Common myeloid progenitor, CD34-positive (primary cell): ENCODE measurements around the gene TEX54.
A peak's percentile ranks its signal among the peaks of the same experiment; 100 is the strongest.

Experiments
- CTCF ChIA-PET: fragments of 350-600 bp; sonication (Branson Sonifier 250); formaldehyde crosslinking; loops from one replicate; lab custom pipeline; 2021; ENCODE audit warnings: antibody characterized with exemption; lab: Charles Lee
- POLR2A ChIA-PET: fragments of 350-600 bp; sonication (Branson Sonifier 250); formaldehyde crosslinking; loops from one replicate; lab custom pipeline; 2021; ENCODE audit warnings: antibody characterized with exemption; lab: Charles Lee
- DNase-seq, 3 donors: peaks; one replicate each; pipeline versions ENCODE4 v3.0.0 to v3.0.0-alpha.2; 2013
- H3K27ac ChIP-seq, 2 experiments: 1 replicate in 1 of 2; 2 replicates in 1 of 2; pipeline ENCODE4 v1.7.0; 2013; ENCODE audit warnings: inconsistent platforms in 2 of 2, low read length in 2 of 2, mild to moderate bottlenecking in 2 of 2, low read depth in 1 of 2, moderate library complexity in 1 of 2; ENCODE audit not compliant: severe bottlenecking in 2 of 2, insufficient read depth in 1 of 2, poor library complexity in 1 of 2
- H3K27me3 ChIP-seq, 5 experiments: replicated peaks in 2 of 5; 1 replicate in 3 of 5; 2 replicates in 2 of 5; pipeline versions ENCODE4 v1.6.1 to v1.7.0; 2013; ENCODE audit warnings: low read length in 4 of 5, mild to moderate bottlenecking in 2 of 5, moderate library complexity in 2 of 5, inconsistent platforms in 1 of 5; ENCODE audit not compliant: insufficient read depth in 5 of 5, control insufficient read depth in 4 of 5
- H3K36me3 ChIP-seq, 4 experiments: 1 replicate in 2 of 4; 2 replicates in 2 of 4; pipeline versions ENCODE4 v1.6.1 to v1.7.0; 2013; ENCODE audit warnings: low read length in 3 of 4, control low read depth in 1 of 4, mild to moderate bottlenecking in 1 of 4; ENCODE audit not compliant: control insufficient read depth in 4 of 4, insufficient read depth in 4 of 4
- H3K4me1 ChIP-seq, 4 experiments: 1 replicate in 3 of 4; 2 replicates in 1 of 4; pipeline versions ENCODE4 v1.6.1 to v1.7.1; 2013; ENCODE audit warnings: low read length in 3 of 4, mild to moderate bottlenecking in 3 of 4, control low read depth in 1 of 4, inconsistent platforms in 1 of 4, moderate library complexity in 1 of 4; ENCODE audit not compliant: control insufficient read depth in 4 of 4, insufficient read depth in 4 of 4; ENCODE audit errors: control extremely low read depth in 1 of 4
- H3K4me3 ChIP-seq, 7 experiments: 1 replicate in 4 of 7; 2 replicates in 3 of 7; pipeline versions ENCODE4 v1.5.1 to v1.7.0; 2013; ENCODE audit warnings: mild to moderate bottlenecking in 7 of 7, low read length in 6 of 7, moderate library complexity in 6 of 7, inconsistent platforms in 2 of 7, low read depth in 2 of 7, control low read depth in 1 of 7; ENCODE audit not compliant: insufficient read depth in 4 of 7, control insufficient read depth in 1 of 7; ENCODE audit errors: extremely low read depth in 1 of 7
- H3K9me3 ChIP-seq, 5 experiments: 1 replicate in 4 of 5; 2 replicates in 1 of 5; pipeline versions ENCODE4 v1.6.1 to v1.7.1; 2013; ENCODE audit warnings: low read length in 4 of 5, mild to moderate bottlenecking in 2 of 5, inconsistent platforms in 1 of 5, low read depth in 1 of 5, moderate library complexity in 1 of 5; ENCODE audit not compliant: control insufficient read depth in 4 of 5, insufficient read depth in 2 of 5; ENCODE audit errors: control extremely low read depth in 1 of 5
- WGBS: methylation state at CpG from one replicate; pipeline ENCODE4 v1.1.5; 2013; ENCODE audit not compliant: insufficient coverage; 5-methylcytosine and 5-hydroxymethylcytosine counted together

TEX54 gene

DNA sequence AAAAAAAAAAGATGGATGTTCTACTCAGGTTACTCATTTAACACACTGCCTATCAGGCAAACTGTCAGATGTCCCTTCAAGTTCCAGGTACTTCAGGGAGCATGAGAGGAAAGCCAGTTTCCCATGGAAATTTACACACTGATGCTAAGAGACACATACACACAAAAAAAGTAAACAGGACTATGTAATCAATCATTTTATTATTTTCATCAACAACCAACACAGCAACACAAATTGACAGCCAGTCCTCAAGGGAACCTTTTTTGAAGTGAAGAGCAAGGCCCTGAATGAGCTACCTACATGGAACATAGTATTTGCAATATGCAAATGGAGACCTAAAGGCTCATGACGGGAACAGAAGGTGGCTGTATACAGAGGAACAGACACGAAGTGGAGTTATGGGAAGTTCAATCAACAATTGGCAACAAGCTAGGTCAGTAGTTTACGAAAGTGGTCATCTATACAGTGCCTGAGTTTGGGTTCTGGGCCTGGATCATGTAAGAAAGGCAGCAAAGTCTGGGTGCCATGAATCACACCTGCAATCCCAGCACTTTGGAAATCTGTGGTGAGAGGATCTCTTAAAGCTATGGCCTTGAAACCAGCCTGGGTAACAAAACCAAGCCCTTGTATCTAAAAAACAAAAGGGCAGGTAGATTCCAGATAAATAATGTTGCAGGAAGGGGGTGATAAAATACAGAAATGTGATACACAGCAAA is 19.3 kb upstream of the TEX54 start:
- H3K4me3 ChIP-seq: peak overlapping the region in 1 of 7 experiments; percentile 89
- peaks cover 22 to 40% (median 29%) of the 10 kb centered on the region in 4 experiments for H3K4me1 ChIP-seq
- no peak overlapping the region for H3K27ac ChIP-seq
- DNase-seq: no peak
- H3K9me3 ChIP-seq: no peaks in the 10 kb centered on the region
- ChIA-PET POLR2A (interaction anchor here (9.1 kb wide), 1 partner anchor 11 kb away, joined by 121 read pairs; the partner anchor contains the start of gene WDR74), CTCF (interaction anchor here (1.0 to 2.2 kb wide), 4 partner anchors 10 to 66 kb away, joined by 3 to 9 read pairs (median 4); no protein-coding TSS in a partner anchor)
- H3K27me3 ChIP-seq: no peaks in the 10 kb centered on the region
- H3K36me3 ChIP-seq: peaks cover 12 to 37% (median 23%) of the 10 kb centered on the region in 4 experiments
- WGBS: 60% methylated on average over 3 of the region's 3 CpGs

DNA sequence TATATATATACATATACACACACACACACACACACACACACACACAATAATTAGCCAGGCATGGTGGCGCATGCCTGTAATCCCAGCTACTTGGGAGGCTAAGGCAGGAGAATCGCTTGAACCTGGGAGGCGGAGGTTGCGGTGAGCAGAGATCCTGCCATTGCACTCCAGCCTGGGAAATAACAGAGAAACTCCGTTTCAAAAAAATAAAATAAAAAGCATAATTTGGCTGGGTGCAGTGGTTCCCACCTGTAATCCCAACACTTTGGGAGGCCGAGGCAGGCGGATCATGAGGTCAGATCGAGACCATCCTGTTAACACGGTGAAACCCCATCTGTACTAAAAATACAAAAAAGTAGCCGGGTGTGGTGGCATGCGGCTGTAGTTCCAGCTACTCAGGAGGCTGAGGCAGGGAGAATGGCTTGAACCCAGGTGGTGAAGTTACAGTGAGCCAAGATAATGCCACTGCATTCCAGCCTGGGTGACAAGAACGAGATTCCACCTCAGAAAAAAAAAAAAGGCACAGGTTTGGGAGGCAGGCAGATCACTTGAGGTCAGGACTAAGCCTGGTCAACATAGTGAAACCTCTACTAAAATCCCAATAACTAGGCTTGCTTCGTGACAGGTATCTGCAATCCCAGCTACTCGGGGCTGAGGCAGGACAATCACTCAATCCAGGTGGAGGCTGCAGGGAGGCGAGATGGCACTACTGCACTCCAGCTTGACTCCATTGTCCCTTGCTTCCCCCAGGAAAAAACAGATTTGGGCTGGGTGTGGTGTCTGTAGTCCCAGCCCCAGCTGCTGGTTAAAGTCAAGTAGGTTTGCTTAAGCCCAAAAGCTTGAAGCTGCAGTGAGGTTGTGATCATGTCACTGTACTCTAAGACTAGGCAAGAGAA is 18.5 kb upstream of the TEX54 start:
- no peak overlapping the region for H3K4me3 ChIP-seq
- WGBS: 98% methylated on average over 8 of the region's 15 CpGs
- H3K36me3 ChIP-seq: peaks cover 12 to 37% (median 23%) of the 10 kb centered on the region in 4 experiments
- peaks cover 17 to 32% (median 25%) of the 10 kb centered on the region in 4 experiments for H3K4me1 ChIP-seq
- ChIA-PET CTCF (interaction anchor here (1.0 to 2.2 kb wide), 6 partner anchors 8 to 125 kb away, joined by 3 to 9 read pairs (median 3); no protein-coding TSS in a partner anchor), POLR2A (interaction anchor here (0.8 to 9.1 kb wide), 2 partner anchors 10 to 11 kb away, joined by 6 to 121 read pairs; partner anchors contain the start of gene WDR74)
- DNase-seq: no peak
- H3K27me3 ChIP-seq: no peaks in the 10 kb centered on the region
- no peaks in the 10 kb centered on the region for H3K9me3 ChIP-seq
- no peak overlapping the region for H3K27ac ChIP-seq

DNA sequence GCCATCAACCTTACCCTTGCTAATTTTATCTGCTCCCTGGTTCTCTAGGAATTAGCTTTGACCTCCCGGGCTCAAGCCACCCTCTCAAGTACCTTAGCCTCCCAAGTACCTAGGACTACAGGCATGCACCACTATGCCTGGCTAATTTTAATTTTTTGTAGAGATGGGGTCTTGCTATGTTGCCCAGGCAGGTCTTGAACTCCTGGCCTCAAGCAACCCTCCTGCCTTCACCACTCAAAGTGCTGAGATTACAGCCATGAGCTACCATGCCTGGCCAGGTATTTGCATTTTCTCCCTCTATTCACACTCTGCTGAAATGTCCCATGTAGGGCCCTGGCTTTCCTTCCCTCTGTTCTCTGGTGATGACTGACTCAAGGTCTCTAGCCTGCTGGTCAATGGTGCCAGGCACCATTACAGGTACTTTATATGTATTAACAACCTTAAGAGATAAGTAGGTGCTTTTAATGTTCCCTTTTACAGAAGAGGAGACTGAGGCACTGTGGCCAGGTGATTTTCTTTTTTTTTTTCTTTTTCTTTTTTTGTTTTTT is 15.2 kb upstream of the TEX54 start:
- DNase-seq: no peak
- Histone ChIP-seq H3K4me3 (no peak overlapping the region), H3K9me3 (no peaks in the 10 kb centered on the region), H3K36me3 (peaks cover 6 to 14% (median 10%) of the 10 kb centered on the region in 4 experiments), H3K4me1 (peaks cover 0 to 9% (median 2%) of the 10 kb centered on the region in 4 experiments), H3K27me3 (no peaks in the 10 kb centered on the region), H3K27ac (no peak overlapping the region)
- WGBS: no CpG with 5 or more reads among the region's 1 CpG
- ChIA-PET POLR2A (no interaction called here), CTCF (no interaction called here)

DNA sequence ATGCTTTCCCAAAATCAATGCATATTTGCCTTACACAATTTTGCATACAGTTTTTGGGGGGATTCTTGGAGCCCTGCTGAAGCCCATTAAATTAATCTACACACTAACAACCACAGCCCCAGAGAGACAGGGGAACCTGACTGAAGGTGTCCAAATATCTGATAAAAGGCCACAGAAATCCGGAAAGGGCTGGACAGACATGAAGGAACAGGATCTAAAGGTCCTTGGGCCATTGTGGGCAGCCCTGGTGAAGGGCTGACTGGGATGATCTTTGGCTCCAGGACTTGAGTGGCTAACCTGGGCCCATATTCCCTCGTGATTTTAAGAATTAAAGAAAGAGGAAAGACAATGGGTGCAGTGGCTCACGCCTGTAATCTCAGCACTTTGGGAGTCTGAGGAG is 13.5 kb upstream of the TEX54 start:
- Histone ChIP-seq H3K27me3 (no peaks in the 10 kb centered on the region), H3K36me3 (no peaks in the 10 kb centered on the region), H3K27ac (no peak overlapping the region), H3K4me3 (no peak overlapping the region), H3K4me1 (peaks cover 0 to 12% (median 10%) of the 10 kb centered on the region in 4 experiments), H3K9me3 (no peaks in the 10 kb centered on the region)
- ChIA-PET POLR2A (interaction anchor here (0.9 kb wide), 1 partner anchor 8 kb away, joined by 3 read pairs; no protein-coding TSS in a partner anchor), CTCF (no interaction called here)
- WGBS: 96% methylated on average over 2 of the region's 3 CpGs
- DNase-seq: no peak

DNA sequence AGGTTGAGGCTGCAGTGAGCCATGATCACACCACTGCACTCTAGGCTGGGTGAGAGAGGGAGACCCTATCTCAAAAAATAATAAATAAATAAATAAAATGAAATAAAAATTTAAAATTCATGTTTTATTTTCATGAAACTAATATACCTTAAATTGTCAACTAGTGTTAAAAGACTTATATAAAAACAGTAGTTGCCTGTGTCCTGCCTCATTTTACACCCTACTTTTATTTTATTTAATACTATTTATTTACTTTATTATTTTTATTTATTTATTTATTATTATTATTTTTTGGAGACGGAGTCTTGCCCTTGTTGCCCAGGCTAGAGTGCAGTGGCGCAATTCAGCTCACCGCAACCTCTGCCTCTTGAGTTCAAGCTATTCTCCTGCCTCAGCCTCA is 11.5 kb upstream of the TEX54 start:
- H3K36me3 ChIP-seq: no peaks in the 10 kb centered on the region
- H3K9me3 ChIP-seq: no peaks in the 10 kb centered on the region
- H3K27ac ChIP-seq: no peak overlapping the region
- H3K4me1 ChIP-seq: peaks cover 4 to 22% (median 15%) of the 10 kb centered on the region in 4 experiments
- POLR2A ChIA-PET: interaction anchor here (1.2 kb wide), 1 partner anchor 11 kb away, joined by 5 read pairs; no protein-coding TSS in a partner anchor
- CTCF ChIA-PET: interaction anchor here (0.9 kb wide), 1 partner anchor 14 kb away, joined by 3 read pairs; no protein-coding TSS in a partner anchor
- no peak for DNase-seq
- H3K27me3 ChIP-seq: no peaks in the 10 kb centered on the region
- no peak overlapping the region for H3K4me3 ChIP-seq
- 100% methylated on average over 3 of the region's 3 CpGs for WGBS

DNA sequence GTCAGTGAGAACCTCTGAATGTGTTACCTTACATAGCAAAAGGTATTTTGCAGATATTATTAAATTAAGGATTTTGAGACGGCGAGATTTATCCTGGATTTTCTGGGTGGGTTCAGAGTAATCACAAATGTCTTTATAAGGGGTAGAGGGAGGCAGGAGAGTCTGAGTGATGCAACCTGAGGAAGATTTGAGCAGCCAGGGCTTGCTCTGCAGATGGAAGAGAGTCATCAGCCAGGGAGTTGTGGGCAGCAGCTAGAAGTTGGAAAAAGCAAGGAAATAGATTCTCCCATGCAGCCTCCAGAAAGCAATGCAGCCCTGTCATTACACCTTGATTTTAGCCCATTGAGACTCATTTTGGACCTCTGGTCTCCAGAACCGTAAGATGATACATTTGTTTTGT is 10.8 kb upstream of the TEX54 start:
- ChIA-PET POLR2A (interaction anchor here (4.9 kb wide), 1 partner anchor 11 kb away, joined by 121 read pairs; no protein-coding TSS in a partner anchor), CTCF (interaction anchor here (1.2 to 1.3 kb wide), 2 partner anchors 7 to 18 kb away, joined by 3 read pairs; no protein-coding TSS in a partner anchor)
- WGBS: 95% methylated on average over 3 of the region's 3 CpGs
- H3K36me3 ChIP-seq: no peaks in the 10 kb centered on the region
- H3K4me3 ChIP-seq: no peak overlapping the region
- H3K27me3 ChIP-seq: no peaks in the 10 kb centered on the region
- no peak for DNase-seq
- no peak overlapping the region for H3K27ac ChIP-seq
- H3K4me1 ChIP-seq: peaks cover 8 to 27% (median 21%) of the 10 kb centered on the region in 4 experiments
- H3K9me3 ChIP-seq: no peaks in the 10 kb centered on the region
